ENCODE data around the gene LCOR. TPM values are rescaled to one million over a fixed set of nuclear protein-coding genes. Genes with fewer than 3 reads are reported as not detected.

Gene LCOR
- total and polyA plus RNA-seq, 4 donors: 3.3 to 68.4 (median 17.9) TPM

DNA sequence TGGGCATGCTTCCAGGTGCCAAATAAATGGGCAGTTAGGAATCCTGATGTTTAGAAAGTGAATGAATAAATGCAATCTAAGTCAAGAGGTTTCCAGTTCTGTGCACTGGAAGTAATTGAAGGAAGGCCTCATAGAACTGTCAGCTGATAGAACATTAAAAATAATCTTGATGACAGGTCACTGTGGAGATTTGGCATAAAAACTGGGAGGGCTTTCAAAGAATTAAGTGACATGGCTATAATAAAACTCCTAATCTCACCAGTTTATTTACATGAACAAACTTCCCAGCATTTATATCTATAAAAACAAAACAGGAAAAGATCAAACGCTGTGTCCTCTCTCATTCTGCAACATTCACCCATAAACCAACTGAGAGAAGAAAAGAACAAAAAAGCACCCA is 183.1 kb downstream of the LCOR start:
- no peak overlapping the region for H3K27ac ChIP-seq (ENCODE audit: low read depth in 1 of 2, low read length in 1 of 2)
- H3K9me3 ChIP-seq (ENCODE audit: control insufficient read depth in 4 of 4, insufficient read depth in 3 of 4, low read length in 3 of 4): no peaks in the 10 kb centered on the region
- H3K4me1 ChIP-seq (ENCODE audit: control insufficient read depth in 5 of 5, insufficient read depth in 5 of 5, low read length in 5 of 5): peaks cover 0 to 13% (median 2%) of the 10 kb centered on the region in 5 donors
- WGBS, 2 donors: 56 to 82% methylated on average over 1 of the region's 1 CpG
- no peak overlapping the region for H3K9ac ChIP-seq (ENCODE audit: insufficient read depth in 1 of 2, low read length in 2 of 2)
- H3K4me3 ChIP-seq: no peak overlapping the region
- TF ChIP-seq, protein P1, sequence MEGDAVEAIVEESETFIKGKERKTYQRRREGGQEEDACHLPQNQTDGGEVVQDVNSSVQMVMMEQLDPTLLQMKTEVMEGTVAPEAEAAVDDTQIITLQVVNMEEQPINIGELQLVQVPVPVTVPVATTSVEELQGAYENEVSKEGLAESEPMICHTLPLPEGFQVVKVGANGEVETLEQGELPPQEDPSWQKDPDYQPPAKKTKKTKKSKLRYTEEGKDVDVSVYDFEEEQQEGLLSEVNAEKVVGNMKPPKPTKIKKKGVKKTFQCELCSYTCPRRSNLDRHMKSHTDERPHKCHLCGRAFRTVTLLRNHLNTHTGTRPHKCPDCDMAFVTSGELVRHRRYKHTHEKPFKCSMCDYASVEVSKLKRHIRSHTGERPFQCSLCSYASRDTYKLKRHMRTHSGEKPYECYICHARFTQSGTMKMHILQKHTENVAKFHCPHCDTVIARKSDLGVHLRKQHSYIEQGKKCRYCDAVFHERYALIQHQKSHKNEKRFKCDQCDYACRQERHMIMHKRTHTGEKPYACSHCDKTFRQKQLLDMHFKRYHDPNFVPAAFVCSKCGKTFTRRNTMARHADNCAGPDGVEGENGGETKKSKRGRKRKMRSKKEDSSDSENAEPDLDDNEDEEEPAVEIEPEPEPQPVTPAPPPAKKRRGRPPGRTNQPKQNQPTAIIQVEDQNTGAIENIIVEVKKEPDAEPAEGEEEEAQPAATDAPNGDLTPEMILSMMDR (IDR thresholded peaks at IDR 0.05; ENCODE audit: control extremely low read depth, extremely low read depth): no peak
- ATAC-seq (ENCODE audit: insufficient read depth, low FRiP score) (no peak), DNase-seq (peak in 2 of 3 donors; percentile 48 to 62)
- no peaks in the 10 kb centered on the region for H3K36me3 ChIP-seq (ENCODE audit: control insufficient read depth in 4 of 4, insufficient read depth in 4 of 4, low read length in 4 of 4)
- no peaks in the 10 kb centered on the region for H3K27me3 ChIP-seq (ENCODE audit: control insufficient read depth in 3 of 3, insufficient read depth in 3 of 3, low read length in 2 of 3)

DNA sequence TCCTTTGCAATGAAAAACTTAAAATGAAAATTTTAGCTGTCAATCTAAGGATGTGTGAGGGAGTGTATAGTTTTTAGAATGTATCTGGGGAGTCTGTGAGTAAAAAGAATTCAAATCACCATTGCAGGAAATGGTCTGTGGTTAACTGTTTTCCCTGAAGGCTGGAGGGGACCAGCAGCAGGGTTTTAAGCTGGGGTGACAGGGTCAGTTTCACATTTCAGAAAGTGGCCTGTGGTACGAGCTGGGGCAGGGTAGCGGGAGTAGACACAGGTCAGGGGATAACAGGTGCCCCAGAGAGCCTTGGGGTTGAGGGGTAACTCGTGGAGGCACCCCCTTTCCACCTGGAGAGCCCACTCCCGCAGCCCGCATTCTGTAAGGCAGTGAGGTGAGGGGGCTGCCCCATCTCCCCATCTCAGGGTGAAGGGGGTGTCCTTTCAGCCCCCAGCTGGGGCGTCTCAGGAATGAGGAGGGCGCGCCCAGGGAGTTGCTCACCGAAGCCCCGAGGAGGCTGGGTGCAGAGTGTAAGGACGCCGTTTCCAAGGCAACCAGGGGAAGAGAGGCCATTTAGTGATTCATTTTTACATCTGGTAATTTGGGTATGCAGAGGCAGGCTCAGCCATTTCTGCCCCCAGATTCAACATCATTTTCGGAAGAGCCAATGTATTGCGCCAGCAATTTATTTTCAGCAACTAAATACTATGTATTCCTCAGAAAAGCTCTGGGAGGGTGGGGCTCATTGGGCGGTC is 184.8 kb downstream of the LCOR start:
- Histone ChIP-seq H3K27ac (ENCODE audit: low read depth in 1 of 2, low read length in 1 of 2) (no peak overlapping the region), H3K4me3 (no peak overlapping the region), H3K27me3 (ENCODE audit: control insufficient read depth in 3 of 3, insufficient read depth in 3 of 3, low read length in 2 of 3) (no peaks in the 10 kb centered on the region), H3K4me1 (ENCODE audit: control insufficient read depth in 5 of 5, insufficient read depth in 5 of 5, low read length in 5 of 5) (peaks cover 2 to 23% (median 4%) of the 10 kb centered on the region in 5 donors), H3K9me3 (ENCODE audit: control insufficient read depth in 4 of 4, insufficient read depth in 3 of 4, low read length in 3 of 4) (no peaks in the 10 kb centered on the region), H3K9ac (ENCODE audit: insufficient read depth in 1 of 2, low read length in 2 of 2) (no peak overlapping the region), H3K36me3 (ENCODE audit: control insufficient read depth in 4 of 4, insufficient read depth in 4 of 4, low read length in 4 of 4) (no peaks in the 10 kb centered on the region)
- ATAC-seq (ENCODE audit: insufficient read depth, low FRiP score) (no peak), DNase-seq (no peak)
- TF ChIP-seq, protein P1 (IDR thresholded peaks at IDR 0.05; ENCODE audit: control extremely low read depth, extremely low read depth): no peak
- 65 to 75% methylated on average over 15 of the region's 15 CpGs for WGBS, 2 donors

DNA sequence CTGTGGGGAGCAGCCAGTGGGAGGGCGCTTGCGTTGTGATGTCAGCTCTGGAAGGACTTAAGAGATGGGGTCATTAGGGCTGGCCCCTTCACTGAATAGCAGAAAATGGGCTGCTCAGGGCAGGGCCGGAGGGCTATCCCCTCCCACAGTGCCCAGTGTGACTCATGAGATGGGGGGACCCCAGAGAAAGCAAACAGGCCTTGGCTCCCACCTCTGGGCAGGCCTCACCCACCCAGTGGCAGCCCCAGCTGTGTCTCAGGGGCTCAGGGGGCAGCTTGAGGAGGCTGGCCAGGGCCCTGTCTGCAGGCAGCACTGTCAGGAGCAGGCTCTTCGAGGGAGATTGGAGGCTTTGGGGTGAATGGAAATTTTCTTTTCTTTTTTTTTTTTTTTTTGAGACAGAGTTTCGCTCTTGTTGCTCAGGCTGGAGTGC is 185.4 kb downstream of the LCOR start:
- Histone ChIP-seq H3K27me3 (ENCODE audit: control insufficient read depth in 3 of 3, insufficient read depth in 3 of 3, low read length in 2 of 3) (no peaks in the 10 kb centered on the region), H3K27ac (ENCODE audit: low read depth in 1 of 2, low read length in 1 of 2) (no peak overlapping the region), H3K4me1 (ENCODE audit: control insufficient read depth in 5 of 5, insufficient read depth in 5 of 5, low read length in 5 of 5) (peaks cover 2 to 23% (median 4%) of the 10 kb centered on the region in 5 donors), H3K4me3 (no peak overlapping the region), H3K9ac (ENCODE audit: insufficient read depth in 1 of 2, low read length in 2 of 2) (no peak overlapping the region), H3K36me3 (ENCODE audit: control insufficient read depth in 4 of 4, insufficient read depth in 4 of 4, low read length in 4 of 4) (no peaks in the 10 kb centered on the region), H3K9me3 (ENCODE audit: control insufficient read depth in 4 of 4, insufficient read depth in 3 of 4, low read length in 3 of 4) (no peaks in the 10 kb centered on the region)
- DNase-seq: no peak
- WGBS, 2 donors: 96 to 97% methylated on average over 5 of the region's 5 CpGs
- no peak for ATAC-seq (ENCODE audit: insufficient read depth, low FRiP score)
- TF ChIP-seq, protein P1 (IDR thresholded peaks at IDR 0.05; ENCODE audit: control extremely low read depth, extremely low read depth): no peak

Measured in lung (tissue), 12 donors.